Stimulated activated CD8-positive, alpha-beta memory T cell treated with anti-CD3 and anti-CD28 coated beads, Interleukin-12 subunit alpha, Interleukin-12 subunit beta, amount 100 ng/mL, for 1 hour (primary cell): Measurements from ENCODE around the gene WASF3.

Experiments
- DNase-seq: peaks from one replicate; pipeline ENCODE4 v3.0.0-alpha.2; 2020; ENCODE audit warnings: low read depth

Gene WASF3

GRCh38 chr13:26557393-26558073 is at the start of gene WASF3:
Gene WASF3 (plus strand): TSS chr13:26557683. CDS start chr13:26642271, 84,588 bp downstream.
- DNase-seq = no peak

GRCh38 chr13:26508885-26509284 is 48.6 kb upstream of the WASF3 start:
- DNase-seq = no peak

- DNase-seq = no peak
Observed at GRCh38 chr13:26509491-26509890, 48.0 kb upstream of the WASF3 start.

- no peak for DNase-seq
Observed at GRCh38 chr13:26513931-26514330, 43.6 kb upstream of the WASF3 start.

- DNase-seq = no peak
Observed at GRCh38 chr13:26515721-26516120, 41.8 kb upstream of the WASF3 start.

- DNase-seq = no peak
Observed at GRCh38 chr13:26517936-26518335, 39.5 kb upstream of the WASF3 start.

- DNase-seq = no peak
Observed at GRCh38 chr13:26518451-26518959, 39.0 kb upstream of the WASF3 start.

- DNase-seq = no peak
Observed at GRCh38 chr13:26522571-26522970, 34.9 kb upstream of the WASF3 start.

GRCh38 chr13:26523007-26523406 is 34.5 kb upstream of the WASF3 start:
- DNase-seq = no peak

- DNase-seq = no peak
Observed at GRCh38 chr13:26525528-26525927, 32.0 kb upstream of the WASF3 start.

GRCh38 chr13:26526702-26527216 is 30.7 kb upstream of the WASF3 start:
- no peak for DNase-seq

- DNase-seq = no peak
Observed at GRCh38 chr13:26528527-26528926, 29.0 kb upstream of the WASF3 start.

- no peak for DNase-seq
Observed at GRCh38 chr13:26529441-26529840, 28.0 kb upstream of the WASF3 start.

GRCh38 chr13:26531742-26532141 is 25.7 kb upstream of the WASF3 start:
- DNase-seq = no peak

GRCh38 chr13:26534036-26534726 is 23.3 kb upstream of the WASF3 start:
- no peak for DNase-seq

GRCh38 chr13:26538363-26539317 is 18.8 kb upstream of the WASF3 start:
- no peak for DNase-seq

GRCh38 chr13:26539738-26540292 is 17.7 kb upstream of the WASF3 start:
- DNase-seq = no peak

GRCh38 chr13:26540334-26540733 is 17.1 kb upstream of the WASF3 start:
- DNase-seq = no peak

- DNase-seq = no peak
Observed at GRCh38 chr13:26541041-26541440, 16.4 kb upstream of the WASF3 start.

GRCh38 chr13:26541678-26542568 is 15.6 kb upstream of the WASF3 start:
- no peak for DNase-seq

- no peak for DNase-seq
Observed at GRCh38 chr13:26544707-26545106, 12.8 kb upstream of the WASF3 start.
